ENCODE measurements around the gene TMEM8B. TPM values are rescaled to one million over a fixed set of nuclear protein-coding genes. Genes with fewer than 3 reads are reported as not detected.

The TMEM8B gene
- total RNA-seq, 1 donor, result 2.5 TPM

DNA sequence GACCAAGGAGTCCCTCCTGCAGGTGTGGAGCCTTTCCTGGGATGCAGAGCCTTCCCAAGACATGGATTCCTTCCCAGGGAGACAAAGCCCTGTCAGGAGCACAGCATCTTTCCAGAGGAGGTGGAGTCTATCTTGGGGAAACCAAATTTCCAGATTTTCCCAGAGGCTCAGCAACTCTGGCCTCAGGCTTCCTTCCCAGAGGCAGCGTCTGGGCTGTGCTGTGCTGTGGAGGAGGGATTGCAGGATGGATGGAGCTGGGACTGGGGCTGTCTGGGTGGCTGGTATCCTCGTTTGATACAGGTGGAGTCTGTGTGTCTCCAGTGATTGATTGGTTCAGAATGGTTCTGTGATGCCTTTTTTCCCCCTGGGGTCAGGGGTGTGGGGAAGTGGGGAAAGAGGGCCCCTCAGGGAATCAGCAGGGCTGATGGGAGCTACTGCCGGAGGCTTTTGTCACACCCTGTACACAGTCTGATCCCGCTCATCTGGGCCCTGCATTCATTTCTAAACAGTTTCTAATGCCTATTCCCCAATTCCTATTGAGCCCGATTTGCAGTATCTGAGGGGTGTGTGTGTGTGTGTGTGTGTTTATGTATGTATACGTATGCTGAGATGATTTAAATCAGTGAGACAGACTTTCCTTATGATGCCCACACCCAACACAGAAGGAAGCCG is 25.2 kb downstream of the TMEM8B start:
- H3K4me1 ChIP-seq (ENCODE audit: insufficient read depth, low read length), result no peaks in the 10 kb centered on the region
- TF ChIP-seq, protein P1, sequence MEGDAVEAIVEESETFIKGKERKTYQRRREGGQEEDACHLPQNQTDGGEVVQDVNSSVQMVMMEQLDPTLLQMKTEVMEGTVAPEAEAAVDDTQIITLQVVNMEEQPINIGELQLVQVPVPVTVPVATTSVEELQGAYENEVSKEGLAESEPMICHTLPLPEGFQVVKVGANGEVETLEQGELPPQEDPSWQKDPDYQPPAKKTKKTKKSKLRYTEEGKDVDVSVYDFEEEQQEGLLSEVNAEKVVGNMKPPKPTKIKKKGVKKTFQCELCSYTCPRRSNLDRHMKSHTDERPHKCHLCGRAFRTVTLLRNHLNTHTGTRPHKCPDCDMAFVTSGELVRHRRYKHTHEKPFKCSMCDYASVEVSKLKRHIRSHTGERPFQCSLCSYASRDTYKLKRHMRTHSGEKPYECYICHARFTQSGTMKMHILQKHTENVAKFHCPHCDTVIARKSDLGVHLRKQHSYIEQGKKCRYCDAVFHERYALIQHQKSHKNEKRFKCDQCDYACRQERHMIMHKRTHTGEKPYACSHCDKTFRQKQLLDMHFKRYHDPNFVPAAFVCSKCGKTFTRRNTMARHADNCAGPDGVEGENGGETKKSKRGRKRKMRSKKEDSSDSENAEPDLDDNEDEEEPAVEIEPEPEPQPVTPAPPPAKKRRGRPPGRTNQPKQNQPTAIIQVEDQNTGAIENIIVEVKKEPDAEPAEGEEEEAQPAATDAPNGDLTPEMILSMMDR (IDR thresholded peaks at IDR 0.05; ENCODE audit: extremely low read depth, low read depth, low read length), result no peak
- no peaks in the 10 kb centered on the region for H3K27me3 ChIP-seq (ENCODE audit: insufficient read depth, low read length)
- no peaks in the 10 kb centered on the region for H3K9me3 ChIP-seq (ENCODE audit: low read depth, low read length)
- H3K36me3 ChIP-seq (ENCODE audit: insufficient read depth, low read length), result peaks cover 2% of the 10 kb centered on the region
- H4K20me1 ChIP-seq (ENCODE audit: insufficient read depth, low read length), result no peaks in the 10 kb centered on the region
- no peak overlapping the region for H3K4me3 ChIP-seq (ENCODE audit: insufficient read depth, low read length)
- H3K27ac ChIP-seq (ENCODE audit: low read depth, low read length), result no peak overlapping the region
- no peak overlapping the region for H2AFZ ChIP-seq (ENCODE audit: low read length)
- H3K4me2 ChIP-seq (ENCODE audit: insufficient read depth, low read length), result no peak overlapping the region
- DNase-seq (ENCODE audit: insufficient read length, low spot score, missing footprints), result no peak
- no peaks in the 10 kb centered on the region for H3K79me2 ChIP-seq (ENCODE audit: insufficient read depth, low read length)

DNA sequence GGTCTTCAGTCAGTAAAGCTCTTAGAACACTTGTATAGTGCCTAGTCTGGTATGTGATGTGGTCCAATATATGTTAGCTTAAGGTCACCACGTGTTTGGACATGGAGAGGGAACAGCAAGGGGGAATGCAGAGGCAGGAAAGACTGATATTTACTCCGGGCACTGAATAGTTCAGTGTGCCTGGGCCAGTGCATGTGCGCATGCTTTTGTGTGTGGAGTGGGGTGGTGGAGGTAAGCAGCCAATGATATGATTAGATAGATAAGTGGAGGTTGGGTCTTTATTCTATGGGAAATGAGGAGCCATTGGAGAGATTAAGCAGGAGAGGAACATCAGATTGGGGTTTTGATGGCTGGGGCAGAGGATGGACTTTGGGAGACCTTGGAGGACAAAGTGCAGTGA is 27.2 kb downstream of the TMEM8B start:
- Histone ChIP-seq H4K20me1 (ENCODE audit: insufficient read depth, low read length) (no peaks in the 10 kb centered on the region), H3K9me3 (ENCODE audit: low read depth, low read length) (no peaks in the 10 kb centered on the region)
- TF ChIP-seq, protein P1 (IDR thresholded peaks at IDR 0.05; ENCODE audit: extremely low read depth, low read depth, low read length), result no peak

DNA sequence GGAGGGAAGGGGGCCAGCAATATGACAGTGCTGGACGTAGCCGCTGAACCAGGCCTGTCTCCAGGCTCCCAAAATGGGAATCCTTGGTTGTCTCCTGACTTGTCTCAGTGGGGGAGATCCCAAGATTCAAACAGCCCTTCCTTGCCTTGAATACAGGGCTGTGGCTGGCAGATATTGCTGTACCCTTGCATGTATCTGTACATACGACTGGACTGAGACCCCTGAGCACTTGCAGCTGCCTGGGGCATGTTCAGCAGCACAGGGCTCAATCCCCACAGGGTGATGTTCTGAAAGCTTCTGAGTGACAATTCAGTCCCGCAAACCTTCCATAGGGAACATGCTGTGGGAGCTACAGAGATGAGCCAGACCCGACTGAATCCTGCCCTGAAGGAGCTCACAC is 27.9 kb downstream of the TMEM8B start:
- TF ChIP-seq, protein P1 (IDR thresholded peaks at IDR 0.05; ENCODE audit: extremely low read depth, low read depth, low read length), result no peak
- Histone ChIP-seq H3K27ac (ENCODE audit: low read depth, low read length) (no peak overlapping the region), H3K4me3 (ENCODE audit: insufficient read depth, low read length) (no peak overlapping the region), H3K4me1 (ENCODE audit: insufficient read depth, low read length) (peaks cover 6% of the 10 kb centered on the region), H3K9me3 (ENCODE audit: low read depth, low read length) (no peaks in the 10 kb centered on the region), H3K36me3 (ENCODE audit: insufficient read depth, low read length) (no peaks in the 10 kb centered on the region), H3K4me2 (ENCODE audit: insufficient read depth, low read length) (no peak overlapping the region), H3K27me3 (ENCODE audit: insufficient read depth, low read length) (peaks cover 21% of the 10 kb centered on the region), H3K79me2 (ENCODE audit: insufficient read depth, low read length) (no peaks in the 10 kb centered on the region), H4K20me1 (ENCODE audit: insufficient read depth, low read length) (no peaks in the 10 kb centered on the region), H2AFZ (ENCODE audit: low read length) (no peak overlapping the region)
- no peak for DNase-seq (ENCODE audit: insufficient read length, low spot score, missing footprints)

More for the DNA sequence above, 27.2 kb downstream of the TMEM8B start:
- no peak overlapping the region for H3K4me3 ChIP-seq (ENCODE audit: insufficient read depth, low read length)
- H2AFZ ChIP-seq (ENCODE audit: low read length), result no peak overlapping the region
- peaks cover 14% of the 10 kb centered on the region for H3K27me3 ChIP-seq (ENCODE audit: insufficient read depth, low read length)
- no peaks in the 10 kb centered on the region for H3K79me2 ChIP-seq (ENCODE audit: insufficient read depth, low read length)
- no peak for DNase-seq (ENCODE audit: insufficient read length, low spot score, missing footprints)
- H3K36me3 ChIP-seq (ENCODE audit: insufficient read depth, low read length), result no peaks in the 10 kb centered on the region
- no peak overlapping the region for H3K4me2 ChIP-seq (ENCODE audit: insufficient read depth, low read length)
- H3K4me1 ChIP-seq (ENCODE audit: insufficient read depth, low read length), result peaks cover 6% of the 10 kb centered on the region
- no peak overlapping the region for H3K27ac ChIP-seq (ENCODE audit: low read depth, low read length)

DNA sequence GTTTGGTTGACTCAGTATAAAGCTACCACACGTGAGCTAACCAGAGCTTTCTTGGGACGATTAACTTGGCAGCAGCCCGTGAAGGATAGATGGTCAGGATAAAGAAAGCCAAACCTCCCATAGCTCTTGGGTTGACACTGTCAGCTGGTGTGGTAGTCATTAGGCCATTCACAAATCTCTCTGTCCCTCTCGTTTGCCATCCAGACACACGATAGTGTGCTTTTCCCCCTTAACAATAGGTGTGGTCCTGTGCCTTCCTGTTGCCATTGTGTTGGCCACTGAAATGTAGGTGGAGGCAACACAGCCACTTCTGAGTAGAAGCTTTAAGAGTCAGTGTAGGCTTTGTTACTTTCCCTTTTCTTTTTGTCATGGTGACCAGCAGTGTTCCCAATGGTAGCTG is 29.4 kb downstream of the TMEM8B start:
- TF ChIP-seq, protein P1 (IDR thresholded peaks at IDR 0.05; ENCODE audit: extremely low read depth, low read depth, low read length), result no peak

More for the DNA sequence above, 29.4 kb downstream of the TMEM8B start:
- Histone ChIP-seq H4K20me1 (ENCODE audit: insufficient read depth, low read length) (no peaks in the 10 kb centered on the region), H3K4me3 (ENCODE audit: insufficient read depth, low read length) (no peak overlapping the region), H3K36me3 (ENCODE audit: insufficient read depth, low read length) (no peaks in the 10 kb centered on the region), H3K4me2 (ENCODE audit: insufficient read depth, low read length) (no peak overlapping the region), H3K27ac (ENCODE audit: low read depth, low read length) (no peak overlapping the region), H2AFZ (ENCODE audit: low read length) (no peak overlapping the region), H3K27me3 (ENCODE audit: insufficient read depth, low read length) (peaks cover 32% of the 10 kb centered on the region), H3K79me2 (ENCODE audit: insufficient read depth, low read length) (no peaks in the 10 kb centered on the region), H3K4me1 (ENCODE audit: insufficient read depth, low read length) (peaks cover 6% of the 10 kb centered on the region), H3K9me3 (ENCODE audit: low read depth, low read length) (no peaks in the 10 kb centered on the region)
- no peak for DNase-seq (ENCODE audit: insufficient read length, low spot score, missing footprints)
